Chondrocyte (in vitro differentiated cells): ENCODE results near the gene SETD6. TPM values are rescaled to one million over a fixed set of nuclear protein-coding genes. Genes with fewer than 3 reads are reported as not detected.

Experiments
- DNase-seq: peaks from one replicate; pipeline ENCODE4 v3.0.0; 2021; ENCODE audit warnings: mixed read lengths, low spot score
- H3K27ac Mint-ChIP-seq: one replicate; pipeline ENCODE4 v1.8.0; 2021; ENCODE audit warnings: mild to moderate bottlenecking, moderate library complexity, mixed read lengths; ENCODE audit not compliant: unreplicated experiment
- H3K27me3 Mint-ChIP-seq: 2 replicates; pipeline ENCODE4 v1.8.0; 2021; ENCODE audit warnings: low read depth, mixed read lengths
- H3K36me3 Mint-ChIP-seq: 2 replicates; pipeline ENCODE4 v1.8.0; 2021; ENCODE audit warnings: low read depth, mixed read lengths
- H3K4me1 Mint-ChIP-seq: 2 replicates; pipeline ENCODE4 v1.8.0; 2021; ENCODE audit warnings: low read depth, mild to moderate bottlenecking, mixed read lengths
- H3K4me3 Mint-ChIP-seq: one replicate; pipeline ENCODE4 v1.8.0; 2021; ENCODE audit warnings: mild to moderate bottlenecking, moderate library complexity, mixed read lengths; ENCODE audit not compliant: unreplicated experiment
- H3K9me3 Mint-ChIP-seq: 2 replicates; pipeline ENCODE4 v1.8.0; 2021; ENCODE audit warnings: low read depth, mixed read lengths
- total RNA-seq: library from RNA; stranded (reverse); gene quantifications from 3 replicates; pipeline ENCODE4 v1.2.1, GENCODE V29; 2021
- TF ChIP-seq, protein P1 (sequence below): fragments of 200-600 bp; sonication (generic); IDR thresholded peaks from 2 replicates; pipeline ENCODE4 v1.5.0; 2021; ENCODE audit warnings: antibody characterized with exemption, mild to moderate bottlenecking, moderate library complexity

SETD6 gene
- total RNA-seq, 1 donor from 2014 or later = 13.0 TPM

GRCh38 chr16:58476791-58477190, 38.5 kb upstream of the SETD6 start:
- no peak overlapping the region for H3K4me3 Mint-ChIP-seq
- H3K36me3 Mint-ChIP-seq = no peaks in the 10 kb centered on the region

GRCh38 chr16:58478427-58478826, 36.9 kb upstream of the SETD6 start:
- DNase-seq = no peak
- H3K9me3 Mint-ChIP-seq = no peaks in the 10 kb centered on the region
- no peak overlapping the region for H3K4me3 Mint-ChIP-seq
- TF ChIP-seq, protein P1, sequence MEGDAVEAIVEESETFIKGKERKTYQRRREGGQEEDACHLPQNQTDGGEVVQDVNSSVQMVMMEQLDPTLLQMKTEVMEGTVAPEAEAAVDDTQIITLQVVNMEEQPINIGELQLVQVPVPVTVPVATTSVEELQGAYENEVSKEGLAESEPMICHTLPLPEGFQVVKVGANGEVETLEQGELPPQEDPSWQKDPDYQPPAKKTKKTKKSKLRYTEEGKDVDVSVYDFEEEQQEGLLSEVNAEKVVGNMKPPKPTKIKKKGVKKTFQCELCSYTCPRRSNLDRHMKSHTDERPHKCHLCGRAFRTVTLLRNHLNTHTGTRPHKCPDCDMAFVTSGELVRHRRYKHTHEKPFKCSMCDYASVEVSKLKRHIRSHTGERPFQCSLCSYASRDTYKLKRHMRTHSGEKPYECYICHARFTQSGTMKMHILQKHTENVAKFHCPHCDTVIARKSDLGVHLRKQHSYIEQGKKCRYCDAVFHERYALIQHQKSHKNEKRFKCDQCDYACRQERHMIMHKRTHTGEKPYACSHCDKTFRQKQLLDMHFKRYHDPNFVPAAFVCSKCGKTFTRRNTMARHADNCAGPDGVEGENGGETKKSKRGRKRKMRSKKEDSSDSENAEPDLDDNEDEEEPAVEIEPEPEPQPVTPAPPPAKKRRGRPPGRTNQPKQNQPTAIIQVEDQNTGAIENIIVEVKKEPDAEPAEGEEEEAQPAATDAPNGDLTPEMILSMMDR = no peak
- H3K27ac Mint-ChIP-seq = no peak overlapping the region
- H3K4me1 Mint-ChIP-seq = no peaks in the 10 kb centered on the region
- H3K36me3 Mint-ChIP-seq = no peaks in the 10 kb centered on the region
- peaks cover 25% of the 10 kb centered on the region for H3K27me3 Mint-ChIP-seq

More at GRCh38 chr16:58476791-58477190, 38.5 kb upstream of the SETD6 start:
- Mint-ChIP-seq H3K9me3 (no peaks in the 10 kb centered on the region), H3K27ac (no peak overlapping the region), H3K27me3 (peaks cover 32% of the 10 kb centered on the region), H3K4me1 (no peaks in the 10 kb centered on the region)
- TF ChIP-seq, protein P1 = no peak
- DNase-seq = no peak

DNA sequence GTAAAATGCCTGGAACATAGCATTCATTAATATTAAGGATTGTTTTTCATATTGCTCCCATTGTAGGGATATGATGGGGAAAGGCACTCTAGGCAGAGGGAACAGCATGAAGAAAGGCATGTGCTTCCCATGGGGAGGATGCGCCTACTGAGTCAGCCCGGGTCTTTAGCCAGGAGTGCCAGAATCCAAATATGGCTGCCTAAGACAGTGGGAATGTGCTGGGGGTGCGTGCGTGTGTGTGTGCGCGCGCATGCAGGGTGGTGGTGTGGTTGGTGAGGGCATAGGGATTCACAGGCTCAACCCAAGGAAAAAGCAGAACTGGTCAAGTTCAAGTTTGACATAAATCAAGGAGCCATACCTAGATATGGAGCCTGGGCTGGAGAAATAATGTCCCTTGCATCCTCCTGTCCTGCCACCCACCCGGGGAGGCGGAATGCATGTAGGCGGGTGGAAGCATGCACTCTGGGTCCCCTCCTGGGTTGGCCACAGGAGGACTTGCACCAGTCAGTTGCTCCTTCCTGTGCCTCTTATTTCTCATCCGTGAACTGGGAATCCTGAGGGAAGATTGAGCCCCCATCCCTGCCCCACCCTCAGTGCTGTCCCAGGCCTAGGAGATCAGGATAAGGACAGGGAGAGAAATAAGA, 34.0 kb upstream of the SETD6 start:
- Mint-ChIP-seq H3K4me3 (no peak overlapping the region), H3K27ac (no peak overlapping the region)

DNA sequence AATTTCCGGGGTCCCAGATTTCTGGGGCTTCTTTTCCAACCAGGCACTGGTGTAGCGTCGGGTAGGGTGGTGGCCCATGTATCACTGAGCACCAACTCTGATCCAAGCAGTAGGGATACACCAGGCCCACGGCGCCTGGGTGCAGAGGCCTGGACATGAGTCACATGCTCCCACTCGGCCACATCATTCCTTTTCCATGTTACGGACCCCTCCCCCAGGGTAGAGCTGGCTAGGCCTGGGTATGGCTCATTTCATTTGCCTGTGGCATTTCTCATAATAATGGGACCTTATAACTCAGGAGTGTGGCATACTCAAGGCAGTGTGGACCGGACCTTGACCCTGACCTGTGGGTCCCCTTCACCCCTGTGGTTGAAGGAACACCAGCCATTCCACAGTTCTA, 33.4 kb upstream of the SETD6 start:
- TF ChIP-seq, protein P1 = no peak
- H3K4me1 Mint-ChIP-seq = no peaks in the 10 kb centered on the region

More for the DNA sequence above, 34.0 kb upstream of the SETD6 start:
- peak; percentile 60 for DNase-seq
- TF ChIP-seq, protein P1 = no peak
- Mint-ChIP-seq H3K4me1 (no peaks in the 10 kb centered on the region), H3K36me3 (no peaks in the 10 kb centered on the region), H3K27me3 (peaks cover 14% of the 10 kb centered on the region), H3K9me3 (no peaks in the 10 kb centered on the region)

DNA sequence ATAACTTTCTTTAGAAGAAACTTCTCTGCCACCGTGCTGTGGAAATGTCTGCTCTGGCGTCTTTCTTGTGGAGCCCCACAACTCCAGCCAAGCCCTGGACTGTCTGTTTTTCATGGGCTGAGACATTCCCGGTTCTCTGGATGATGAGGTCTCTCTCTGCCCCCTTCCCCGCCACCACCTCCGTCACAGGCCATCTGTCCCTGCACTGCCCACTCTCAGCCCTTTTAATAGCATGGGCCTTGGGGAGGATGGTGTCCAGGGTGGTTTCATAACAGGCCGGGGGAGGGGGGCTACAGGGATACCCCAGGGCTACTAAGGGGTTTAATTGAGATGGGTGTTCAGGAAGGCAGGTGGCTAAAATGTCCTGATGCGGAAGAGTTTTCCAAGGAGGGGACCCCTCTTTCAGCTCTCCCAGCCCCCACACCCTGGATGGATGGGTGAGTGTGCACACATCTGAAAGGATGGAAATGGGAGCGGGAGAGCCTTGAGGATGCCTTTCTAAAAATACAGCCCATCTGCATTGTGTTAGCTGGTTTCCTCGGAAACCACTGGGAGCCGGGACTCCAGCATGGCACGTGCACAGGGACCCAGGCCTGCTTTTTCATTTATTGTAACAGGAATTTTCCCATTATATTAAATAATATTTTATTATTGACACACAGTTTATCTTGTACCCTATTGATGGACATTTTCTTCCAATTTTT, 30.0 kb upstream of the SETD6 start:
- Mint-ChIP-seq H3K4me1 (no peaks in the 10 kb centered on the region), H3K4me3 (no peak overlapping the region), H3K27me3 (peaks cover 3% of the 10 kb centered on the region), H3K27ac (no peak overlapping the region), H3K36me3 (no peaks in the 10 kb centered on the region), H3K9me3 (no peaks in the 10 kb centered on the region)
- TF ChIP-seq, protein P1 = no peak
- peak; percentile 40 for DNase-seq

More for the DNA sequence above, 33.4 kb upstream of the SETD6 start:
- Mint-ChIP-seq H3K27me3 (peaks cover 14% of the 10 kb centered on the region), H3K4me3 (no peak overlapping the region), H3K9me3 (no peaks in the 10 kb centered on the region), H3K36me3 (no peaks in the 10 kb centered on the region), H3K27ac (no peak overlapping the region)
- peak; percentile 55 for DNase-seq
